Suprapubic skin (tissue), 3 donors: ENCODE data around the gene ZMAT3.
"Not testable (repeated sequence)": the region's sequence is repeated elsewhere in the genome, so short reads cannot be mapped to it uniquely, and the experiment has no call there.

Experiments used
- EP300 ChIP-seq: sonication (generic); formaldehyde crosslinking; IDR thresholded peaks from one replicate; pipeline ENCODE4 v1.6.1; 2017; ENCODE audit warnings: antibody characterized with exemption
- POLR2A ChIP-seq, 2 donors: fragments of 450-650 bp; IDR thresholded peaks; one replicate each; pipeline ENCODE4 v1.6.1; 2017; ENCODE audit warnings: antibody characterized with exemption in 2 of 2, mild to moderate bottlenecking in 2 of 2, moderate library complexity in 2 of 2
- TF ChIP-seq, protein P1 (sequence below), 2 donors: fragments of 200-600 bp in 1 of 2; fragments of 450-650 bp in 1 of 2; sonication (generic) in 1 of 2; IDR thresholded peaks; one replicate each; pipeline ENCODE4 v1.5.1; 2016 to 2019; ENCODE audit warnings: antibody characterized with exemption in 2 of 2, mild to moderate bottlenecking in 1 of 2, moderate library complexity in 1 of 2

DNA sequence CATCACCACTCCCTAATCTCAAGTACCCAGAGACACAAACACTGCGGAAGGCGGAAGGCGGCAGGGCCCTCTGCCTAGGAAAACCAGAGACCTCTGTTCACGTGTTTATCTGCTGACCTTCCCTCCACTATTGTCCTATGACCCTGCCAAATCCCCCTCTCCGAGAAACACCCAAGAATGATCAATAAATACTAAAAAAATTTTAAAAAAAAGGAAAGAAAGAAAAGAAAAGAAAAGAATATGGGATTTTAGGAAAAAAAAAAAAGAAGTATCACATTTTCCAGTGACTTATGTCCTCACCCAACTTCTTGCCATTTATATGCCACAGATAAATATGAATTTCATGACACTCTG lies 38.3 kb downstream of the ZMAT3 start:
- TF ChIP-seq POLR2A (IDR thresholded peaks at IDR 0.05); EP300: not testable (repeated sequence)
- TF ChIP-seq, protein P1, sequence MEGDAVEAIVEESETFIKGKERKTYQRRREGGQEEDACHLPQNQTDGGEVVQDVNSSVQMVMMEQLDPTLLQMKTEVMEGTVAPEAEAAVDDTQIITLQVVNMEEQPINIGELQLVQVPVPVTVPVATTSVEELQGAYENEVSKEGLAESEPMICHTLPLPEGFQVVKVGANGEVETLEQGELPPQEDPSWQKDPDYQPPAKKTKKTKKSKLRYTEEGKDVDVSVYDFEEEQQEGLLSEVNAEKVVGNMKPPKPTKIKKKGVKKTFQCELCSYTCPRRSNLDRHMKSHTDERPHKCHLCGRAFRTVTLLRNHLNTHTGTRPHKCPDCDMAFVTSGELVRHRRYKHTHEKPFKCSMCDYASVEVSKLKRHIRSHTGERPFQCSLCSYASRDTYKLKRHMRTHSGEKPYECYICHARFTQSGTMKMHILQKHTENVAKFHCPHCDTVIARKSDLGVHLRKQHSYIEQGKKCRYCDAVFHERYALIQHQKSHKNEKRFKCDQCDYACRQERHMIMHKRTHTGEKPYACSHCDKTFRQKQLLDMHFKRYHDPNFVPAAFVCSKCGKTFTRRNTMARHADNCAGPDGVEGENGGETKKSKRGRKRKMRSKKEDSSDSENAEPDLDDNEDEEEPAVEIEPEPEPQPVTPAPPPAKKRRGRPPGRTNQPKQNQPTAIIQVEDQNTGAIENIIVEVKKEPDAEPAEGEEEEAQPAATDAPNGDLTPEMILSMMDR (IDR thresholded peaks at IDR 0.05): not testable (repeated sequence)
